SK-N-SH (cell line): ENCODE measurements around the gene SUPT3H.

ENCODE experiments used
- ELF1 ChIP-seq: IDR thresholded peaks from 2 replicates; pipeline ENCODE4 v1.4.0; 2012
- EP300 ChIP-seq, 2 experiments: IDR thresholded peaks; 2 replicates each; pipeline versions ENCODE4 v1.4.0 to v1.6.1; 2012; ENCODE audit warnings: borderline replicate concordance in 1 of 2, low read depth in 1 of 2, low read length in 1 of 2
- EZH2phosphoT487 ChIP-seq: fragments of 200-600 bp; sonication (generic); IDR thresholded peaks from 2 replicates; pipeline ENCODE4 v1.6.1; 2017; ENCODE audit warnings: low read depth, mixed run types, mild to moderate bottlenecking, antibody characterized with exemption, moderate library complexity, borderline replicate concordance
- RFX5 ChIP-seq: IDR thresholded peaks from 2 replicates; pipeline ENCODE4 v1.6.1; 2012; ENCODE audit warnings: mild to moderate bottlenecking, improper control_type of control experiment, low read length
- TF ChIP-seq, protein P1 (sequence below): fragments of 200-600 bp; sonication (generic); IDR thresholded peaks from 2 replicates; pipeline ENCODE4 v1.6.1; 2017; ENCODE audit warnings: antibody characterized with exemption, mild to moderate bottlenecking, moderate library complexity
- TF ChIP-seq, protein P2 (sequence below): fragments of 150-350 bp; IDR thresholded peaks from 2 replicates; pipeline ENCODE4 v1.6.1; 2016; ENCODE audit warnings: mild to moderate bottlenecking, low read depth, low read length

DNA sequence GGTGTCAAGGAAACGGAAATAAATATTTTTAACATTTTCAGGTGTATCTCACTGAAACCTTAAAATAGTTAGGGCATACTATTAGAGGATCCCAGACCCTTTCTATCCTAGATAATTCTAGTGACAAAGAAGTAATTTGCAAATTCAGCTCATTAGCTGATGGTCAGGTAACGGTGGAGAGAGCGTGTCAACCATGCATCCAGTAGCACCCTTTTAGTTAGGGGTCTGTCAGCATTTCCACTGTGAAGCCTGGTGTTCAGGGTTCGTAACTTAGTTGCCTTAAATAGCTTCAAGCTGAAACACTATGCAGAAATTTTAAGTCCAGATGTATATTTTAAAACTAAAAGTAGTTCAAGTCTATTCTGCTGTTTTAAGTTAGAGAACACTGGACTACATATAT is 48.5 kb upstream of the SUPT3H start:
- TF ChIP-seq EZH2phosphoT487 = no peak
- TF ChIP-seq, protein P1, sequence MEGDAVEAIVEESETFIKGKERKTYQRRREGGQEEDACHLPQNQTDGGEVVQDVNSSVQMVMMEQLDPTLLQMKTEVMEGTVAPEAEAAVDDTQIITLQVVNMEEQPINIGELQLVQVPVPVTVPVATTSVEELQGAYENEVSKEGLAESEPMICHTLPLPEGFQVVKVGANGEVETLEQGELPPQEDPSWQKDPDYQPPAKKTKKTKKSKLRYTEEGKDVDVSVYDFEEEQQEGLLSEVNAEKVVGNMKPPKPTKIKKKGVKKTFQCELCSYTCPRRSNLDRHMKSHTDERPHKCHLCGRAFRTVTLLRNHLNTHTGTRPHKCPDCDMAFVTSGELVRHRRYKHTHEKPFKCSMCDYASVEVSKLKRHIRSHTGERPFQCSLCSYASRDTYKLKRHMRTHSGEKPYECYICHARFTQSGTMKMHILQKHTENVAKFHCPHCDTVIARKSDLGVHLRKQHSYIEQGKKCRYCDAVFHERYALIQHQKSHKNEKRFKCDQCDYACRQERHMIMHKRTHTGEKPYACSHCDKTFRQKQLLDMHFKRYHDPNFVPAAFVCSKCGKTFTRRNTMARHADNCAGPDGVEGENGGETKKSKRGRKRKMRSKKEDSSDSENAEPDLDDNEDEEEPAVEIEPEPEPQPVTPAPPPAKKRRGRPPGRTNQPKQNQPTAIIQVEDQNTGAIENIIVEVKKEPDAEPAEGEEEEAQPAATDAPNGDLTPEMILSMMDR = no peak
- no peak for TF ChIP-seq EP300 (IDR thresholded peaks at IDR 0.05; ENCODE audit: borderline replicate concordance in 1 of 2, low read depth in 1 of 2, low read length in 1 of 2)
- TF ChIP-seq, protein P2, sequence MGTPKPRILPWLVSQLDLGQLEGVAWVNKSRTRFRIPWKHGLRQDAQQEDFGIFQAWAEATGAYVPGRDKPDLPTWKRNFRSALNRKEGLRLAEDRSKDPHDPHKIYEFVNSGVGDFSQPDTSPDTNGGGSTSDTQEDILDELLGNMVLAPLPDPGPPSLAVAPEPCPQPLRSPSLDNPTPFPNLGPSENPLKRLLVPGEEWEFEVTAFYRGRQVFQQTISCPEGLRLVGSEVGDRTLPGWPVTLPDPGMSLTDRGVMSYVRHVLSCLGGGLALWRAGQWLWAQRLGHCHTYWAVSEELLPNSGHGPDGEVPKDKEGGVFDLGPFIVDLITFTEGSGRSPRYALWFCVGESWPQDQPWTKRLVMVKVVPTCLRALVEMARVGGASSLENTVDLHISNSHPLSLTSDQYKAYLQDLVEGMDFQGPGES = no peak
- no peak for TF ChIP-seq ELF1
- no peak for TF ChIP-seq RFX5
